Stimulated activated CD8-positive, alpha-beta memory T cell treated with anti-CD3 and anti-CD28 coated beads, Interleukin-7, amount 100 ng/mL, for 24 hours (primary cell): Measurements from ENCODE around the gene NBAS.
"Not testable (repeated sequence)": the region's sequence is repeated elsewhere in the genome, so short reads cannot be mapped to it uniquely, and the experiment has no call there.

ENCODE experiments used
- DNase-seq: peaks from one replicate; pipeline ENCODE4 v3.0.0-alpha.2; 2020; ENCODE audit warnings: low read depth

Gene NBAS

DNA sequence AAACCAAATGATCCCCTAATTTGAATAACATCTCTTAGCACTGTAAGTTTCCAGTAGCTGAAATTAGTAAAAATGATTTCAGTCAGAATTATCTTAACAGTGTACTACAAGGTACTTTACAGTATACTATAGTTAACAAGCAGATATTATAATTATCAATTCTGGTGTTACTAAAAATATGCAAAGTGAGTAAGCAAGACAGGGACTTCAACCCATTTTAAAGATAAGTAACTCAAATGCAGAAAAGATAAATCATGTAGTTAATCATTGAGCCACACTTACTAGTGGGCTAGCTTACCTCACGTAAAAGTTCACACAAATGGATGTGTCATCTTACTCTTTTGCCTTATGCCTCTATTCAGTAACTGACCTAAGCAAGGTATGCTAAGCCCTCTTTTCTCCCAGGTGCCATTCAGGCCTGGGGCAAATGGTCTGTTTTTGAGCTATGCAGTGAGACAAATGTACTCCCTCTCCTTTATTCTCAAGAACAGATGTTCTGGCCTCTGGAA lies 101.0 kb downstream of the NBAS start:
- no peak for DNase-seq

DNA sequence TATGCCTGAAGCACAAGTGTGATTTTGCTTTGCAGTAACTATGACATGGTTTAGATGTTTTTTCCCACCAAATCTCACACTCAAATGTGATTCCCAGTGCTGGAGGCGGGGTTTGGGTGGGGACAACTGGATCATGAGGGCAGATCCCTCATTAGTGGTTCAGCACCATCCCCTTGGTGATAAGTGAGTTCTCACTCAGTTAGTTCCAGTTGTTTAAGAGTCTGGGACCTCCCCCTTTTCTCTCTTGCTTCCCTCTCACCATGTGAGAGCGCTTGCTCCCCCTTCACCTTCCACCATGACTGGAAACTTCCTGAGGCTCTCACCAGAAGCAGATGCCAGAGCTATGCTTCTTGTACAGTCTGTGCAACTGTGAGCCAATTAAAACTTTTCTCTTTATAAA lies 102.9 kb downstream of the NBAS start:
- DNase-seq, result no peak

DNA sequence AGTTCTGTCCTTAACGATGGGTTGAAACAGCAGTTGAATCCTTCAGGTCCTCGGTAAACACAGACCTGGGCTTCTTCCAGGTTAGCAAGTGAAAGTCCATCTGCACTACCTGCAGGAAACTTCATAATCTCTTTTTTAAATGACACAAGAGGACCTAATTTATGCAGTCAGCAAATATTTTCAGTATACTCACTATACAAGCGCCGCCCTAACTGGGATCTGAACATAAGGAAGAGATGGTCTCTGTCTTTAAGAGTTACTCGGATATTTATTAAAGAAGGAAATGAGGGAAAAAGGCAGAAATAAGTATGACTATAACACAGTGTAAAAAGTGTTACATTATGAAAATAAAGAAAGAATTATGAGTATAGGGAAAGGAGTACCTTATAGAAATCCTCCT lies 103.3 kb downstream of the NBAS start:
- no peak for DNase-seq

DNA sequence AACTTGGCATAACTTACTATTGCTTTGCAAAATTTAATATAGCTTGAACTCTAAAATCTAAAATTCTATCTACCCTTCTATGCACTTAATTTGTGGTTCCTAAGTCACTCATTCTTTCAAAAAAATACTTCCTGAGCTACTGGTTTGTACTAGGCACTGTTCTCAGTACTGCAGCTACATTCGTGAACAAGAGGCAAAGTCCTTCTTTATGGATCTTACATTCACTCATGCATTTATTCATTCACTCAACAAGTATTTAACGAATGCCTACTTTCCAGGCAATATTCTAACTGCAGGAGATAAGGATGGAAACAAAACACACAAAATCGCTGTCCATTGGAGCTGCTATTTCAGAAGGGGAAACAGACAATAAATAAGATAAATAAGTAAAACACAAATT lies 104.8 kb downstream of the NBAS start:
- DNase-seq, result no peak

DNA sequence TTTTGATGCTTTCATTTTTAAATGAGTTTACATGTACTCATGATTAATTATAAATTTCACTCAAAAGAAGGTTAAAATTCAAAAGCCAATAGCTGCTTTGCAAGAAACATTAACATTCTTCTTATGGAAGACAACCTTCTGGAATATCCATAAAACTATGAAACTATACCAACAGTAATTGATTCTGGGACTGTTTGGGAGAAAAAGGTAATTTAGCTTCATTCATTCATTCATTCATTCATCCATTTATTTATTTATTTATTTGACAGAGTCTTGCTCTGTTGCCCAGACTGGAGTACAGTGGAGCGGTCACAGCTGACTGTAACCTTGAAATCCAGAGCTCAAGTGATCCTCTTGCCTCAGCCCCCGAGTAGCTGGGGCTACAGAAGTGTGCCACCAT lies 110.3 kb downstream of the NBAS start:
- no peak for DNase-seq

DNA sequence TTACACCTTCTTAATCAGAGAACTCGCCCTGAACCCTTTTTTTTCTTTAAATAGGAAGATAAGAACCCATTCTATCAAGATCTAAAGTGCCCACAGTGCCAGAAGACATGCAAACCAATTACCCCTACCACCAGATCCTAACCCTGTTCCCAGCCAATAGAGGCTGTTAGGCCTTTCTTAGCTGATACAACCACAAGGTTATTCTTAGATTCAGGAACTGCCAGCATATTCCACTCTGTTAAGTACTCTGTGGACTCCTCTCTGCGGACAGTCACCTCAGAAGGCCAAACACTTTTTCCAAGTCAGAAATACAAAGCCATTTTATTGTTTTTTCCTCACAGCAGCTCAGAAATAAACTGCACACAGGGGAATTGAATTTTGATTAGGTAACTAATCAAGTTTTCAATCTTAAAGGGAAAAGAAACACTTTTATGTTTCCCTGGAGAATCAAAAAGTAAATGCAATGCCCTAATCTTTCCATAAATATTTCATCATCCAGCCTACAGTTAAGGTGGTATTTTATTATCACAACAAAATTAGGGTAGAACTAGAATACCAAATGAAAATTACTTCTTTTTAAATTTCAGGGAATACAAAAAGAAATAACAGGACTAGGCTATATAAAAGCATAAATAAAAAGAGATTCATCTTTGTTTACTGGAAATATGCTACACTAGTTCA lies 111.4 kb downstream of the NBAS start:
- DNase-seq, result no peak

DNA sequence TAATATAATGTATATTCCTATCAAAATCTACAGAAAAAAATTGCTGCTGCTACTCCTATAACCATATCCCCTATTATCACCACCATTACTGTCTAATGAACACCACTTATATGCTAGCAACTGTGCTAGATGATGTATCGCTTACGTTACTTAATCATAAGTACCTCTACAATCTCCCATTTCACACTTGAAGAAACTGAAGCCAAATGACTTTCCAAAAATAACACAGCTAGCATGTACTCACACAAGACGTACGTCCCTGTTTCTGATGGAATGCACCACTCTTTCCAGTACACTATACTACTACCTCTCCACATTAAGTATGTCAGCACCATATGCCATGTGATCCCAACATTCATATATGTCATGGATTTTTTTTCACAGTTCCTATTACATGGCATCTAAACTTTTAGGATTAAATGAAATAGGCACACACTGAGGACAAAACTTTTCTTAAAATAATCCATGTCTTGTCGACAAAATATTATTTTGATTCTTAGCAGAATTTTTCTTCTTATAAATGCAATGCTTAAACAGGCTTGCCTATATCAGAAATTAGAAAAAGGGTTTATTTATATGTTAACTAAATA lies 112.8 kb downstream of the NBAS start:
- DNase-seq, result no peak

DNA sequence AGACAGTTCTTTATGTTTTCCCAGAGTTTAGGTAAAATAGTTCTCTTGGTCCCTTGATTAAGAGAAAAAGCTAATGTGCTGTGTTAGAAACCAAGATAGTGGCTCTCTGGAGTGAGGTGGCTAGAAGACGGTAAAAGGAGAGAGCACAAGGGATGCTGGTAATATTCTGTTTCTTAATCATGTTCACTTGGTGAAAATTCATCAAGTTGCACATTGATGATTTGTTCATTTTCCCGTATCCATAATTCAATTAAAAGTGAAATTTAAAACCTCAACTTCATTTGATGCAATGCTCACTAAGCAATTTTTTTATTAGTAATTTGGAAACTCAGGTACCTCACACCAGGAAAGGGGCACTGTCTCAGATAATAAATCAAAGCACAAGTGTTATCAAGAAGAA lies 113.8 kb downstream of the NBAS start:
- no peak for DNase-seq

DNA sequence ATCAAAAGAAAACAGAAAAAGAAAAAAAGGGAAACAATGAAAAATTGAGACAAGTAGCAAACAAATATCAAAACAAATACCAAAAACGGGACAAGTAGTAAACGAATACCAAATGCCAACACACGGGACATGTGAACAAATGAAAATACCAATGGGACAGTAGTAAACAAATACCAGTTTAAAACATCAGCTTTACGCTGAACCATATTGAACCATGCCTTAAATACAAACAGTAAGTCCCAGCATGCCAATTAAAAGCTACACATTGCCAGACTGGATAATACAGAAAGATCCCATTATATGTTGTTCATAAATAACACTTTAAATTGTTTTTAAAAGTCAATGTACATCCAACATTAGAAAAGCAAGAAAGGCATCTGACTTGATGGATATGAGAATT lies 114.2 kb downstream of the NBAS start:
- no peak for DNase-seq

DNA sequence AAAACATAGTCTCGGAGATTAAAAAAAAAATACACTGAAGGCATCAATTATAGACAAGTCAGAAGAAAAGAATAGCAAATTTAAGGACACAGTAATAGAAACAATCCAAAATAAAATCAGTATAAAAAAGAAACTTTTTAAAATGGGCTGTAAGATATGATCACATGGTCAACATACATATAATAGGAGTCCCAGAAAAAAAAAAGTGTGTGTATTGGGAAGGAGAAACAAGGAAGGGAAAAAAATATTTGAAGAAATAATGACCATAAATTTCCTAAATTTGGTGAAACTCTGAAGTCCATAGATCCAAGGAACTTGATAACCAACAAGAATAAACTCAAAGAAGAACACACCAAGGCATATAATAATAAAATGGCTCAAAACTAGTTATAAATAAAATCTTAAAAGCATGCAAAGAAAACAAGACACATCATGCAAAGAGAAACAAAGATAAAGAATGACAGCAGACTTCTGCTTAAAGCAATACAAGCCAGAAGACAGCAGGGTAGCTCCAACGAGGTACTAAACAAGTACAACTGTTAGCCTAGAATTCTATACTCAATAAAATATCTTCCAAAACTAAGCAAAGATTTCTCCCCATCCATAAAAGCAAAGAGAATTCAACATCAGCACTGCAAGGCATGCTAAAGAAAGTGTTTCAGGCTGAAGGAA lies 115.1 kb downstream of the NBAS start:
- no peak for DNase-seq

DNA sequence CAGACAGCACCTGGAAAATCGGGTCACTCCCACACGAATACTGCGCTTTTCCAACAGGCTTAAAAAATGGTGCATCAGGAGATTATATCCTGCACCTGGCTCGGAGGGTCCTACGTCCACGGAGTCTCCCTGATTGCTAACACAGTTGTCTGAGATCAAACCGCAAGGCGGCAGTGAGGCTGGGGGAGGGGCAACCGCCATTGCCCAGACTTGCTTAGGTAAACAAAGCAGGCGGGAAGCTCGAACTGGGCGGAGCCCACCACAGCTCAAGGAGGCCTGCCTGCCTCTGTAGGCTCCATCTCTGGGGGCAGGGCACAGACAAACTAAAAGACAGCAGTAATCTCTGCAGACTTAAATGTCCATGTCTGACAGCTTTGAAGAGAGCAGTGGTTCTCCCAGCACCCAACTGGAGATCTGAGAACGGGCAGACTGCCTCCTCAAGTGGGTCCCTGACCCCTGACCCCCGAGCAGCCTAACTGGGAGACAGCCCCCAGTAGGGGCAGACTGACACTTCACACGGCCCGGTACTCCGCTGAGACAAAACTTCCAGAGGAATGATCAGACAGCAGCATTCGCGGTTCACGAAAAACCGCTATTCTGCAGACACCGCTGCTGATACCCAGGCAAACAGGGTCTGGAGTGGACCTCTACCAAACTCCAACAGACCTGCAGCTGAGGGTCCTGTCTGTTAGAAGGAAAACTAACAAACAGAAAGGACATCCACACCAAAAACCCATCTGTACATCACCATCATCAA lies 121.2 kb downstream of the NBAS start:
- not testable (repeated sequence) for DNase-seq

DNA sequence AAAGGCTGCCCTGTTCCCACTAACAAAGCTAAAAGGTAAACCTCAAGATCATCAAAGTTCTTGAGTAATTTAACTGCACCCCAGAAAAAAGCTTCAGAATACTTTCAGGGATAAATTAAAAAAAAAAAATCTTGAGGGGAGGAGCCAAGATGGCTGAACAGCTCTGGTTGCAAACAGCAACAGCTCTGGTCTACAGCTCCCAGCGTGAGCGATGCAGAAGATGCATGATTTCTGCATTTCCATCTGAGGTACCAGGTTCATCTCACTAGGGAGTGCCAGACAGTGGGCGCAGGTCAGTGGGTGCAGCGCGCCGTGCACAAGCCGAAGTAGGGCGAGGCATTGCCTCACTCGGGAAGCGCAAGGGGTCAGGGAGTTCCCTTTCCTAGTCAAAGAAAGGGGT lies 121.8 kb downstream of the NBAS start:
- DNase-seq, result not testable (repeated sequence)

DNA sequence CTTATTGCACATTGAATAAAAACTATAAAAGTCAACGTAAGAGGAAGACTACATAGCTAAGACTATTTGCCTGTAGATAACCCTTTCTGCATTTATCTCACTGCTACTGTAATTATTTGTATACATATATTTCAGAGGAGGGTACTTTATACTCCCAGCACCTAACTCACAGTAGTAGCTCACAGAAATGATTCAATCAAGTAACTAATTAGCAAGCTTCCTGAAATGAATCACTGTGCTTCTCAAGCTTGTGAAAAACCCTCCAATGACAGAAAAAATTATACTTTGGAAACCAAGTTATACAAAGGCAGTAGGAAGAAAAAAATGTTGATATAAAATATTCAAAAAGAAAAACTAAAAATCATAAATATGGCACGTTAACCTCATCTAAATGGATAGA lies 124.9 kb downstream of the NBAS start:
- DNase-seq, result no peak

DNA sequence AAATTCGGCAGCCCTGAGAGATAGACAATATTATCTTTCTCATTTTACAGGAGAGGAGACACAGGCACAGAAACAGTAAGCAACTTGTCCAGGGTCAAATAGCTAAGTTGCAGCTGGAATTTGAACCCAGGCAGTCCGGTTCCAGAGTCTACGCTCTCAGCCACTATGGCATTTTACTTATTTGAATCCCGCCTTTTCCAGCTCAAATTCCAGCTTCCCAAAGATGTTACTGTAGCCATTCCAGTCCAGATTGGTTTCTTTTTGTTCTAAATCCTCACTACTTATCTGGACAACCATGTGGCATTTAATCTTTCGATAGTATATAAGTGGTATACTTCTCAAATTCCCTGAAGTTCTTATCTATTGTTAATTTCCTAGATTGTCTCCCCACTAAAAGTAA lies 125.7 kb downstream of the NBAS start:
- no peak for DNase-seq

DNA sequence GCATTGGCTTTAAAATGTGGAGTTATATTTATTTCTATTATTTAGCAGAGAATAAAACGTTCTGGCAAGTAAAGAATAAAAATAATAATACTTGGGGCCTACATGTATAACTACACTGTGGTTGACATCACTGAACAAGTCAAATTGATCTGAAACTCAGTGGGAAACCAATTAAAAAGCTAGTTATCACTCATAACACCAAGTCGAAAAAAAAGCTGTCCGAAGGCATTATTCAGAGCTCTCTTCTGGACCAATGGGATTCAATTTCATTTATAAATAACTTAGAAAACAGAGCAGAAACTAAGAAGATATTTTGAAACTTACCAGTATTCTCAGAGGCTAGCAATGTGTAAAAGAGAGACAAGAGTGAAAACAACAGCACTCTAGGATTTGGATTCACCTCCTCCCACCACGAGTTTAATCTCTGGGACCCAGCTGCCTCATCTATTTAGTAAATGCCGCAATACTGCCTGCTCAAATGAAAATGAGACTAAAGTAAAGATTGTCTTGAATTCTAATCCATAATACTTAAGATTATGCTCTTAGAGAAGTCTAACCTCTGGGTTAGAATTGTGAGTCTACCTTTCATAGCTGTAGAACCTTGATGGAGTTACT lies 128.4 kb downstream of the NBAS start:
- DNase-seq, result no peak

DNA sequence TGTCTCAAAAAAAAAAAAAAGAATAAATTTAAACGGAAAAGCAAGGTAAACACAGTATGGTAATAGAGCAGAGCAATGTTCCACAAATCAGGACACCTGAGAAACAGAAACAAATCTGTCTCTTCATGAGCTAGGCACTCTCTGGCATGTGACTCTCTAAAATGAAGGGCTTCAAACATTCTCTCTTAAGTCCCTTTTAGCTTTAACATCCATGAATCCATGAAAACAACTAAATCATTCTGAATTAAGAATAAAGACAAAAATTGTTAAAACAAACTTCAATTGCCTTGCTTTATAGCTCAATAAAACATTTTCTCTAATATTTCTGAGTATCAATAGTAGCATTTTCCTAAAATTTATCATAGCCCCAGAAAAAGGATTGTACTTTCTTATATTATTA lies 132.1 kb downstream of the NBAS start:
- no peak for DNase-seq

DNA sequence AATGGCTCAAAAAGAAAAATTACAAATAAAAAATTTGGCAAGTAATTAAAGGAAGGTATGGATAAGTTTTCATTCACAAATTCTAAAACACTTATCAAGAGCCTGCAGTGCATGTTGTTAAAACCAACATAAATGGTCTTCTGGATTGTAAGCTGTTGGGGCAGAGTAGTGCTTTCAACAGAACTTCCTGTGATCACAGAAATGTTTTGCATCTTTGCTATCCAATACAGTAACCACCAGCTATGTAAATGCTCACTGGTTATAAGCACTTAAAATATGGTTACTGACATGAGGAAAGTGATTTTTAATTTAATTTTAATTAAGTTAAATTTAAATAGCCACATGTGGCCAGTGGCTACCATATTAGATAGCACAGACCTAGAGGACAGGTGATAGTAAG lies 133.1 kb downstream of the NBAS start:
- no peak for DNase-seq

DNA sequence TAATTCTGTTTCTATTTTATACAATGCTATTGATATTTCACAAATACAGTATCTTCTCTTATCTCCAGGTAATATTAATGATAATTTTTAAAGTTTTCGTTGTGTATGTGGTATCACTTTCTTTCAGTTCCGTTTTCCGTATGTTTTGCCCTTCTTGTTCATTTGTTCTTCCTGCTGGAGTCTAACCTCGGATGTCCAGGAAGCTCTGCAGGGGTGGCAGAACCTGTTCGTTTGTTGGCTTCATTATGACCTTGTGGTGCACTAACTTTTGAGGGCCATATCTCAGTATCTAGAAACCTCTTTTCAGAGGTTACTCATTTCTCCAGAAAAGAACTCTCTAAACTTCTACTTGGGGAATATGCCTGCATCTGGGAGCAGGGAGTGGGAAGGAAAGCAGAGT lies 134.5 kb downstream of the NBAS start:
- no peak for DNase-seq

DNA sequence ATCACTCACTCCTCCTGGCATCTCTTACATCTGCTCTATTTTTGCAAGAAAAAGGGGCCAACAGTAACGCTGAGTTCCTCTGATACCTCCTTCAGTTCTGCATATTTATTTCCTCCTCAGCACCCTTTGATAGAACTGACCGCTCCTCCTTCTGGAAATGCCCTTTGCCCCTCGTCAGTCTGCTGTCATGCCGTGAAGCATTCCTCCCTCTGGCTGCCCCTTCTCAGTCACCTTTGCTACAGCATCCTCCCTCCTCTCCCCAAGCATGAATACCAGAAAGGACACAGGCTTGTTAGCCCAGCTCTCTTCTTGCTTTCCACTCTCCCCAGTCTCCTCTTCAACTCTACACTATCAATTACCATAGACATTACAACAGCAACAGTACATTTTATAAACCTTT lies 135.4 kb downstream of the NBAS start:
- no peak for DNase-seq

DNA sequence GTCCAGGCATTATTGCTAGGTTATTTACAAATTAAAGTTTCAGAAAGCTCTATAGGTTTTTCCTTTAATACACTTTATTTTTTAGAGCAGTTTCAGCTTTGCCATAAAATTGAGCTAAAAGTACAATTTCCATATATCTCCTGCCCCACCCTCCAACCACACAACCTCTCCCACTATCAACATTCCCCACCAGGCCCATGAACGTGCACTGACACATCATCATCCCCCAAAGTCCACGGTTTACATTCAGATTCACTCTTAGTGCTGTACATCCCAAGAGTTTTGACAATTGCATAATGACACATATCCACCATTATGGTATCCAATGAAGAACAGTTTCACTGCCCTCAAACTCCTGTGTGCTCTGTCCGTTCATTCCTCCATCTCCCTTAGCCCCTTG lies 139.4 kb downstream of the NBAS start:
- no peak for DNase-seq

DNA sequence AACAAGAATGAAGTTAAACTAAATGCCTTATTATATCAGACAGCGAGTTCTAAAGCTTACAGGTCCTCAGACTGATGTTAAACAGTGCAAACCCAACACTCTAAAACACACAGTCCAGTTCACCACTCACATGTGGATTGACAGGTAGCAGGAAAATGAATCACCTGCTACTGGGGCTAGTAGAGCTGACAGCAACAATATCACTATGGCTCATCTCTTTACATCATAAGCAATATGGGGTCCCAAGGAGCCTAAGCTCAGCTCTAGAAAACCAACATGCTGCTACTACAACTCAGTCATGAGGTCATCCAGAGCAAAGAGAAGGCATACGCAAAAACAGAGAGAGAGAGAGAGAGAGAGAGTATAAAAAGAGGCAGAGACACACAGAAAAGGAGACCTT lies 145.4 kb downstream of the NBAS start:
- no peak for DNase-seq

DNA sequence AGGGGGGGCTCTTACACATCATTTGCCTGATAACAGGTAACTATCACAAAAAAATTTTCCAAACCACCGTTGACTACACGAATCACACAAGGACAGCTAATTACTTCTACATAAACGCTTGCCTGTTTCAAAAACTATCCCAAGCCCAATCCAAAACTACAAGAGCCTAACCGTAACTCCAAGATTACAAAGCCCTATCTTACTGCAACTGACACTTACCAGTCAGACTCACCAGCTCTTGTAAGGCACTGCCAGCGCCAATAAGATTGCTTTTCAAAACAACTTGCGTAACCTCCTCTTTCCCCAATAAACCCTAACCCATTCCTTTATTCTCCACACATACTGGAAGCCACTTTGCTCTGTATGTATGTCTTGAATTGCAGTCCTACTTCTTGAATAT lies 148.4 kb downstream of the NBAS start:
- no peak for DNase-seq
